Activated CD4-positive, alpha-beta T cell treated with anti-CD3 and anti-CD28 coated beads, Interleukin-10, Interleukin-2, amounts not matched to agents 100 ng/mL and 50 ng/mL, durations not matched to agents 16 hours and 8 hours (primary cell): ENCODE measurements around the gene PTPRN2.

ENCODE experiments used
- DNase-seq: peaks from one replicate; pipeline ENCODE4 v3.0.0-alpha.2; 2020

The PTPRN2 gene

GRCh38 chr7:157543276-157543675 is 1044.3 kb downstream of the PTPRN2 start:
- no peak for DNase-seq

DNA sequence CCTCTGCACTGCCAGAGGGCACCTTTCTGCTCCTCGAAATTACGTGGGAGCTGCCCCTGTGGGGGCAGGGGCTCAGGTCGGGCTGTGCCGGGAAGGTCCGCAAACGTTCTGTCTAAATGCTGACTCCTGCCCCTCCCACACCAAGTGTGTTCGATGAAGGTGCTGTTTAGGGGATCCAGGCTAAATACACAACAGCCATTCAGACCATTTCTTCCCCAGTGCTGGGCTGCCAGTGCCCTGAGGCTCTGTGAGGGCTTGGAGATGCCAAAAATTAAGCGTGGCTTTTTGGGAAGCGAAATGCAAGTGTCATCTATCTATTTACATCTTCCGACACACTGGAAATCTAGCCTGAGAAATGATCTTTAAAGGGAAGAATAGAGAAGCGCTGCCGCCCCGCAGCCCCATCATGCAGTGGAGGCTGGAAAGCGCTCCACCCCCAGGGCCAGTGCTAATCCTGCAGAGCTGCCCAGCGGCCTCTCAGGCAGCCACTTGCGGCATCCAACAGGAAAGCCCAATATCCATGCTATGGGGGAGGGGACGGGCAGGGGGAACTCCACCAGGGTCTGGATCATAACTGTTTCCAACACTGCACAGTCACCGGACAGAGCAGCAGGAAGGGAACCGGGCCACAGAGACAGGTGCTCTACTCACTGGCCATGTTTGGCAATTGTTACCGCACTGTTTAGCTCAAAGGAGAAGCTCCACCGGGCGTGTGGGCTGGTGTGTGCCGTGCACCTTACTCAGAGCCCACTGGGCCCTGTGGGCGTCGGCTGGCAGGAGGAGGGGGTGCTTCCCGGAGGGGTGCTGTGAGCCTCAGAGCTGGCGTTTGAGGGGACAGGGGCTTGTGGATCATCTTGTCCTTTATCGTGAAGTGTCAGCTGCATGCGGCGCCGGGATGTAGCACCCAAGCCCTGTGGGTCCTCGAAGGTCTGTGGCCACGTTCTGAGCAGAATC is 1045.3 kb downstream of the PTPRN2 start:
- DNase-seq, result no peak

DNA sequence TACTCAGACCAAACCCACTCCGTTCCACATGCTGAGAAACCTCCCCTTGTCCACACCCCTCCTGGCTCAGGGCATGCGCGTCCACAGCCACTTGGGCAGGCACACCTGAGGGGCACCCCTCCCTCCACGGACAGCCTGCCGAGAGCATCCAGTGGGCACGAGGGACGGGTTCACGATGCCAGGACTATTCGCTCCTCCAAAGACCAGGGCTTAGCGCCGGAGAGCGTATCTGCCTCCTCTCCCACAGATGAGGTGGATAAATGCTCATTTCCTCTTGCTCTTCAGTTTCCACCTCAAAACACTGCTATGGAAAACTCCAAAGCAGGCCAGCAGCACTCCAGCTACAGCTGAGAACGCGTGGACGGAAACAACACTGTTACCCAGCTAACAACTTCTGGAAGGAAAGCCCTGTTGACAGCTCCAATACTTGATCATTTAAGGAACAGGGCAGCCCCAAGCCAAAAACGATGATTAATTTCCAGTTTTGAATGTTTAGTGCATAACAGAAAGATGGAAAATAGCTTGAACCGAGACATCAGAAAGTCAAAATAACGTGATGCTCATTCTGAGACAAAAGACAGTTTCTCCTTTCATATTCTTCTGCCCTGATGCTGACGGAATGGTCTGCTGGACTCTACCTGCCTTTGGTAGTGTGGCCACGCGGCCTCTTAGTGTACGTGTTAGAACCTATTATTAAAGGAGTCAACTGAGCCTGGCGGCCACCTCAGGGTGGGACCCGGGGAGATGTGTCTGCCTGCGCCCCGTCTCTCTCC is 1046.1 kb downstream of the PTPRN2 start:
- DNase-seq, result no peak

DNA sequence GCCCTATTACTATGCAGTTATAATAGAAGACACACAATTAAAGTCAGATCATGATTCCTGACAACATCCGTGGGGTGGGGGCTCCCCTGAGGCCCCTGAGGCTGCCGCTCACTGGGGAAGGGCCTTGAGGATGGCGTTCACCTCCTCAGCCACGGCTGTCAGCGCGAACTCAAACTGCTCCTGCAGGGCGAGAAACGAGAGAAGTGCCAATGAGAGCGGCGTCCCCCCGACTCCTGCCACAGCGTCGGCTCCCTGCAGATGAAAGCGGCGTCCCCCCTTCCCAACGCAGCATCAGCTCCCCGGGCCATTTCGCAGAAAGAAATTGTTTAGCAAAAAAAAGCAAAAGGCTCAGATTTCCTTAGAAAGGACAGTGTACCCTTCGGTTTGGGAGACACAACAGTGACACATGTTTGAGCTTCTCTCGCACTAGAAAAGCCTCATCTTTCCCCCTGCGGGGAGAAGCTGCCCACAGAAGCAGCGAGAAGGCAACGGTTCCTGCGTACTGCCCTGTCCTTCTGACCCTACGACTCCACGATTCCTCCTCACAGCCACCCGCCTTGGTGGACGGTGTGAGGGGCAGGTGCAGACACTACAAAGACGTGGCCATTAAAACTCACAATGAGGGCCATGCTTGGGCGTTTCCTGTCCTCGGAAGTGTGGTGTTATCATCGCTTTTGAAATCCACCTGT is 1046.9 kb downstream of the PTPRN2 start:
- no peak for DNase-seq

GRCh38 chr7:157540020-157540419 is 1047.6 kb downstream of the PTPRN2 start:
- DNase-seq, result no peak

DNA sequence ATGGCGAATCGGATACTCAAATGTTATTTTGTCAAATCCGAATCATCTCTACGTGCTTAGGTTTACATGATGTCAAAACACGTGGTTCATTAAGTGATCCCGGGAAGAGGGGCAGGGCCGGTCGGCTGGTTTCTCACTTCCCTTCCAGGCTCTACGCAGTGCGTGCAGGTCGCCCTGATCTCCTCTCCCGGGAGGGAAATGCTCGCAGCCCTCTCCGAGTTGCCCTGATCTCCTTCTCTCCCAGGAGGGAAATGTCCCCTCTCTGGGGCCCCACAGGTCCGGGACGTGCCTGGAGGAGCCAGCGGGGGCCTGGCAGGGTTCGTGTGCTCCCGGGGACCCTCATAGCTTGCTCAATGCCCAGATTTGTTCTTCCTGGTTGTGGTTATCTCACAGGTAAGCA is 1048.1 kb downstream of the PTPRN2 start:
- no peak for DNase-seq

- DNase-seq, result no peak
Measured at GRCh38 chr7:157538735-157539134, 1048.9 kb downstream of the PTPRN2 start.

DNA sequence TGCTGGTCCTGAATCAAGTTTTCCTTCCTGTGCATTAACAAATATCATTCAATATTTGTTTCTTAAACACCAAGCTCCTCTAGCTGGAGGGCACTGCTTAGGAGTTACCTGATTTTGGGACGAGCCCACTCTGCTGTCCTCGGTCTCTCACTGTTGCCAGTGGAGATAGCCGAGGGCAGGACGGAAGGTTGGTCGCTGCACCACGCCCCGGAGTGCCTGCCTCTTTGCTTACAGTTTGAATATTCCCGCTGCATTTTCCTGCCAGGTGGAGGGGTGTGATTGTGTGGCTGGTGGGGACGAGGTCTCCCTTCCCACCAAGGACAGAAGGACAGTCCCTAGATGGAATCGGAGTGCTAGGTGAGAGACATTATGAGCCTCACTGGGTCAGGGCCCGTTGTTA is 1049.3 kb downstream of the PTPRN2 start:
- DNase-seq, result no peak

- DNase-seq, result no peak
Measured at GRCh38 chr7:157537056-157537455, 1050.6 kb downstream of the PTPRN2 start.

DNA sequence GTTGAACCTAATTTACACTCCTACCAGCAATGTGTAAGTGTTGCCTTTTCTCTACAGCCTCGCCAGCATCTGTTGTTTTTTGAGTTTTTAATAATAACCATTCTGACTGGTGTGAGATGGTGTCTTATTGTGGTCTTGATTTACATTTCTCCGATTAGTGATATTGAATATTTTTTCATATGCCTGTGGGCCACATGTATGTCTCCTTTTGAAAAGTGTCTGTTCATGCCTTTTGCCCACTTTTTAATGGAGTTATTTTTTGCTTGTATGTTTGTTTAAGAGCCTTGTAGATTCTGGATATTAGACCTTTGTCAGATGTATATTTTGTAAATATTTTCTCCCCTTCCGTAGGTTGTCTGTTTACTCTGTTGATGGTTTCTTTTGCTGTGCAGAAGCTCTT is 1055.6 kb downstream of the PTPRN2 start:
- DNase-seq, result no peak

DNA sequence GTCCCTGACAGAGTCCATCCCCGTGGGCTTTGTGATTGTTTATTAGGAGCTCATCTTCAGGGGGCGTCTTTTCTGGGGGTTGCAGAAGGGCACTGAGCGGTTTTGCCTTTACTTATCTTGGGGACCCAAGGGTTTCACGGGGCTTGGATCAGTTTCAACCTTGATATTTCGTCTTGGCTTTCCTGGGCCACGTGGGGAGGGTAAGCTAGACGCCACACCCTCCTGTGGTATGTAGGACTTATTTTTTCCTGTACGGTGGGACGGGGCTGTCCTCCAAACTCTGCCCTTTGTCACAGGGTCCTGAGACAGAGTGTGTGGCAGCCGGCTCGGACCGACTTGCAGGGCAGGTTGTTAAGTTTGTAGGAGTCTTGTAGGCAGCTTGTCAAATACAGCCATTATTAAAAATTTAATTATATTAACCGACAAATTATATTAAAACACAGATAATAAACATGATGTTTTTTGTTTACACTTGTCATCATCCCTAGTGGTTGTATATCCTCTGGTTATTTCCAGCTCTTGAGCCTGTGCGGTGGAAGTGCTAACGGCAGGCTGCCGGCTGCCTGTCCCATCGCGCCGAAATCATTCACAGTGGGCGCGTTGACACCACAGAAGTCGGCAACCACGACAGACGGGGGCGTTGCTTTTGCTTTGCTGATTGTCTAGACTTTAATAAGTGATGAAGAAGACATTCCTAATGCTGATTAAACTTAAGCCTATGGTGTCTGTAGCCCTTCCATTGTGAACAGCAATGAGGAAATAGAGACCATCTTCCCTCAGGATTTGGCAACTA is 1057.7 kb downstream of the PTPRN2 start:
- DNase-seq, result no peak

- no peak for DNase-seq
Measured at GRCh38 chr7:157528785-157529341, 1058.8 kb downstream of the PTPRN2 start.

DNA sequence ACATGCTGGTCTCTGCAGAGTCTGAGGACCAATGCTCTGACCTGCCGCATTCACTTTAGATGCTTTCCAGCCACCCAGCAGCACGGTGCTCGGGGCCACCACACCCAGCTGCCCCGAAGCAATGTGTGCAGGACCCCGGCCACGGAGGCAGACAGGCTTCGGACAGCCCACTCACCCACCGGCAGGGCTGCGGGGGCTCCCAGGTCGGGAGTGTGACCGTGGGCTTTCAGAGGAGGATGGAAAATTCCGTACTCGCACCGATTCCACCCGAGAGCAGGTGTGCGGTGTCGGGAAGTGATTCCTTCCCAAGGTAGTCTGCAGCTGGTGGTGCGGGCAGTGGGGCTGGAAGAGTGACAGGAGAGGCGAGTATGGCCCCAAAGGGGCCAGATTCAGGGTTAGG is 1059.9 kb downstream of the PTPRN2 start:
- no peak for DNase-seq

DNA sequence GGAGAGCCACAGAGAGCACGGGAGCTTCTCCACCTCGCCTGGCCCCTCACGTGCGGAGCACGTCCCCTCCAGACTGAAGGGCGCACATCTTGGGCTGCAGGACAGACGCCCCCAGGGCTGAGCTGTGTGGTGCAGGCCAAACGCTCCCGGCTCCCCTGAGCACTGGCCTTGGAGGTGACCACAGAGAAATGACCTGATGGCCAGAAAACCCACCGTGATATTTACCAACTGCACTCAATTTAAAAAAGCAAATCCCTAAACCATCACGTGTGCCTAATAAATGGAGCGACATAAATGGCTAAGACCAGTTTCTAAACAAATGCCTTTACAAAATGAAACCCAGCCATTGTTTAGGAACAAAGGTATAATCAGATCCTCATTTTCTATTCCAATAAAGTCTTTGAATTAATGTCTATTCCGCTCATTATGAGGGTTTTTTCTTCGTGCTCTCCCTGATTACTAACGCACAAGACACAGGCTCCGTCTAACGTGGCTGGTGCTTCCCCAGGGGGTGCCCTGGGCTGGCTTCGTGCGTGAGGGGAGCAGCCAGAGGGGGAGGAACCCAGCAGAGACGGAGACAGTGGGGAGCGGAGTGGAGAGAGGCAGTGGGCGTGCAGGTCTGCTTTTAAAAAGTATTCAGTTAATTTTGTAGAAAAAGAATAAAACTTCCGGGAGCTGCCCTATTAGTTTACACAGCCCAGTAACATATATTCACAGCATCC is 1060.5 kb downstream of the PTPRN2 start:
- DNase-seq, result no peak

DNA sequence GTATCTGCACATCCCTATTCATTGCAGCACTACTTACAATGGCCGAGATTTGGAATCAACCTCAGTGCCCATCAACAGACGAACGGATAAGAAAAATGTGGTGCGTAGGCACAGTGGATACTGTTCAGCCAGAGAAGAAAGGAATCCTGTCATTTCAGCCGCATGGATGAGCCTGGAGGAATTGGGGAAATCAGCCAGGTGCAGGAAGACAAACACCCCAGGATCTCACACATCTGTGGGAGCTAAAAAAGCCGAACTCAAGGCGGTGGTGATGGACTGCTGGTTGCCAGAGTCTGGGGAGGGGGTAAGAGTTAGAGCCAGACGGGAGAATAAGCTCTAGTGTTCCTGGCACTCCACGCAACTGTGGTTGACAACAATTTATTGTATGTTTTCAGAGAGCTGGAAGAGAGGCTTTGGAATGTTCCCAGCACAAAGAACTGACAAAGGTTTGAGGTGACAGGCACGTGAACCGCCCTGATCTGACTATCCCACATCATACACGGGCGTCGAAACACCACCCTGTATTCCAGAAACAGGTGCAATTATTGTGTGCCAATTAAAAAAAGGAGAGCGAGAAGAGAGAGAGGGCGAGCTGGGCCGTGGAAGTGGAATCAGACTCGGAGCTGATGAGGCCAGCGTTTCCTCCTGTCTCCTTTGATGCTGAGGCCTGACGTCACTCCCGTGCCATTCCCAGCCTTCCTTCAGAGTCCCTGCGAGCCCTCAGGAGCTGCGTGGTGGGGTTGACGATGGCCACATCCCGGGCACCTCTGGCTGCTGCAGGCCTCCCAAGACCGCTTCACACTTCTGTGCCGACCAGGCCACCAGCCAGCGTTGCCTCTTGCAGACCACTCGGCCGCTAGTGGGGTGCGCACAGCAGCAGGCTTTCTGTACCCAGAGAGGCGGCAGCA is 1061.4 kb downstream of the PTPRN2 start:
- DNase-seq, result no peak

GRCh38 chr7:157525491-157525915 is 1062.1 kb downstream of the PTPRN2 start:
- DNase-seq, result no peak

DNA sequence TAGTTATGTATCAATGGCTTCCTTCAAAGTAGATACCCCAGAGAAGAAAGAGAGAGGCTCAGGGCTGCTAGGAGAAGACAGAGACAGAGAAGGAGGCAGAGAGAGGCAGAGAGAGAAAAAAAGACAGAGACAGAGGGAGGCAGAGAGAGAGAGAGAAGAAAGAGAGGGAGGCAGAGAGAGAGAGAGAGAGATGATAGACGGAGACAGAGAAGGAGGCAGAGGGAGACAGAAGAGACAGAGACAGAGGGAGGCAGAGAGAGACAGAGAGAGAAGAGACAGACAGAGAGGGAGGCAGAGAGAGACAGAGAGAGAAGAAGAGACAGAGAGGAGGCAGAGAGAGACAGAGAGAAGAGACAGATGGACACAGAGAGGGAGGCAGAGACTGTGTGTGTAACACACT is 1062.9 kb downstream of the PTPRN2 start:
- no peak for DNase-seq

DNA sequence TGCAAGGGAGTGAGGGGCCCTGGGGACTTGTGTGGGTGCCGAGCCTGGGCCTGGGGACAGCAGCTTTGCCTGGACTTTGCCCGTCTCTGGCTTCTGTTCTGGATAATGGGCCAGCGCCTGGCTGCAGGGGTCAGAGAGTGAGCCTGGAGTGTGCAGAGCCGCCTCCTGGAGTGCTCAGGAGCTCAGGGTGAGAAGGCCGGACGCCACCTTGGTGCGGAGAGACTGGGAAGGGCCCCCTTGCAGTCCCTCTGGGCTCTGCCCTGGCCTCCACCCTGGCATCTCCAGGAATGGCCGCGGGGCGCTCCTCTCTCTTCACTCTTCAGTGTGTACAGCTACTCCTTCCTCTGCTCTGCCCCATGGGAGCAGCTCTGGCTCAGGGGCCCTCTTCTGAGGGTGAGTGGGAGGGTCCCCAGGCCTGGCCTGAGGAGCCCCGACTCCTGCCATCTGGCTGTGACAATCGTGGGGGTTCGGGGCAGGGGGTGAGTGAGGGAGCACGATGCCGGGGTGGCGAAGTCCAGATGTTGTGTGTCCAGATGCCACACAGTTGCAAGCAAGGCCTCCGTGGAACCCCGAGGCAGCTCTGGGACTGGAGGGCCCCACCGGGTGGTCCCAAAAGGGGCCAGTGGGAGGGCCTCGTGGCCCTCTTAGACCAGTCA is 1063.7 kb downstream of the PTPRN2 start:
- no peak for DNase-seq

DNA sequence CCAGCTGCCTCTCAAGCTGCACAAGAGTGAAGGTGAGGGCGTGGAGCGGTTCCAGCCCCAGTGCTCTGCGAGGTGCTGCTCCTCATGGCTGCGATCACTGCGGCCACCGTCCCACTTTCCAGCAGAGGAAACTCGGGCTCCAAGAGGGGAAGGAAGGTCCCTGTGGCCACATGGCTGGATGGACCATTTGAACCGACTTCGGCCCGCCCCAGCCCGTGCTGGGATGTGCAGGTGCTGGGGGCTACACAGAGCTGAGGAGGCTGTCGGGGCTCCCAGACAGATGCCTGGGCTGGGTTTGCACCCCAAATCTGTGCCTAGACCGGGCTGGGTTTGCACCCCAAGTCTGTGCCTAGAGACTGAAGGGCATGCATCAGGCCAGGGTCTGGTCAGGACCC is 1064.3 kb downstream of the PTPRN2 start:
- DNase-seq, result no peak

GRCh38 chr7:157522954-157523353 is 1064.7 kb downstream of the PTPRN2 start:
- no peak for DNase-seq
